H1 (cell line): ENCODE measurements around the gene TOMM6. TPM values are rescaled to one million over a fixed set of nuclear protein-coding genes. Genes with fewer than 3 reads are reported as not detected.

Experiments used
- BACH1 ChIP-seq: IDR thresholded peaks from 2 replicates; pipeline ENCODE4 v1.6.1; 2012; ENCODE audit warnings: low read length, improper control_type of control experiment
- CREB1 ChIP-seq: IDR thresholded peaks from 2 replicates; pipeline ENCODE4 v1.6.1; 2012; ENCODE audit warnings: inconsistent platforms
- POU5F1 ChIP-seq: IDR thresholded peaks from 2 replicates; pipeline ENCODE4 v1.6.1; 2011; ENCODE audit warnings: low read depth, mild to moderate bottlenecking, low read length, moderate library complexity
- SIN3A ChIP-seq, 2 experiments: IDR thresholded peaks in 1 of 2; conservative IDR thresholded peaks in 1 of 2; 2 replicates each; pipeline ENCODE4 v1.6.1; 2011 to 2012; ENCODE audit warnings: low read length in 2 of 2, improper control_type of control experiment in 1 of 2, low read depth in 1 of 2, mild to moderate bottlenecking in 1 of 2
- ZNF274 ChIP-seq: IDR thresholded peaks from 2 replicates; pipeline ENCODE4 v1.7.0; 2012; ENCODE audit warnings: low read length, borderline replicate concordance; ENCODE audit errors: extremely low read depth
- polyA plus RNA-seq, 7 experiments: library from polyadenylated mRNA; depleted of rRNA in 3 of 7; stranded (reverse) in 5 of 7; unstranded in 2 of 7; fragments of >200 nt in 5 of 7; fragments of 200-250 nt in 2 of 7; gene quantifications; 1 replicate in 5 of 7; 2 replicates in 1 of 7; 4 replicates in 1 of 7; pipeline versions ENCODE4 v1.2.1 to v1.2.3, GENCODE V29; 2011 to 2013; ENCODE audit warnings: missing spikeins in 2 of 7, mixed read lengths in 2 of 7
- total RNA-seq: library from RNA; stranded (reverse); fragmentation: NEBNext Ultra II Directional; extraction: Animal tissue kit (Norgen Biotek cat#: 25700); gene quantifications from 2 replicates; pipeline ENCODE4 v1.2.1, GENCODE V29; 2021
- TF ChIP-seq, protein P1 (sequence below): IDR thresholded peaks from 2 replicates; pipeline ENCODE4 v1.6.1; 2012; ENCODE audit warnings: inconsistent platforms

Gene TOMM6
- total and polyA plus RNA-seq, 2 of the 8 experiments (the other 6 are each of a cell fraction or from before 2014, with no cell fraction given) = 228 to 560 TPM

GRCh38 chr6:41740366-41741162, 46.9 kb upstream of the TOMM6 start (continued):
- TF ChIP-seq ZNF274 (no peak), SIN3A (conservative IDR thresholded peaks at IDR 0.05 in 1 of 2, IDR thresholded peaks at IDR 0.05 in 1 of 2; ENCODE audit: low read depth in 1 of 2, low read length in 2 of 2) (no peak), BACH1 (no peak), POU5F1 (no peak), CREB1 (no peak)
- TF ChIP-seq, protein P1, sequence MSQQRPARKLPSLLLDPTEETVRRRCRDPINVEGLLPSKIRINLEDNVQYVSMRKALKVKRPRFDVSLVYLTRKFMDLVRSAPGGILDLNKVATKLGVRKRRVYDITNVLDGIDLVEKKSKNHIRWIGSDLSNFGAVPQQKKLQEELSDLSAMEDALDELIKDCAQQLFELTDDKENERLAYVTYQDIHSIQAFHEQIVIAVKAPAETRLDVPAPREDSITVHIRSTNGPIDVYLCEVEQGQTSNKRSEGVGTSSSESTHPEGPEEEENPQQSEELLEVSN = no peak
